HUDEP-2 (cell line): Measurements from ENCODE around the gene SLC9B1.

Experiments
- DNase-seq, 76 experiments: peaks; one replicate each; lab custom pipeline; 2025; ENCODE audit not compliant: unreplicated experiment in 76 of 76; lab: John Stamatoyannopoulos, UW

Gene SLC9B1

GRCh38 chr4:103019308-103020124, at the start of gene SLC9B1:
Gene SLC9B1, minus strand, starts transcription at chr4:103019705. Its CDS starts 27,994 bp downstream, at chr4:102991711.
- DNase-seq: peak; percentile 24 to 96 (median 92)

- DNase-seq: no peak
Measured at GRCh38 chr4:103067841-103068547, 48.5 kb upstream of the SLC9B1 start.

- DNase-seq: no peak
Measured at GRCh38 chr4:103060453-103061148, 41.1 kb upstream of the SLC9B1 start.

- no peak for DNase-seq
Measured at GRCh38 chr4:103054030-103054429, 34.5 kb upstream of the SLC9B1 start.

- DNase-seq: no peak
Measured at GRCh38 chr4:103052779-103053178, 33.3 kb upstream of the SLC9B1 start.

- DNase-seq: no peak
Measured at GRCh38 chr4:103052145-103052544, 32.6 kb upstream of the SLC9B1 start.

GRCh38 chr4:103050736-103051436, 31.4 kb upstream of the SLC9B1 start:
- no peak for DNase-seq

- peak in 42 of 76 experiments; percentile 0 to 67 (median 12) for DNase-seq
Measured at GRCh38 chr4:103046416-103047290, 27.1 kb upstream of the SLC9B1 start.

- DNase-seq: no peak
Measured at GRCh38 chr4:103044183-103044582, 24.7 kb upstream of the SLC9B1 start.

GRCh38 chr4:103036169-103036568, 16.7 kb upstream of the SLC9B1 start:
- no peak for DNase-seq

GRCh38 chr4:103032574-103032973, 13.1 kb upstream of the SLC9B1 start:
- DNase-seq: peak in 59 of 76 experiments; percentile 0 to 55 (median 17)

GRCh38 chr4:103030791-103031190, 11.3 kb upstream of the SLC9B1 start:
- no peak for DNase-seq

GRCh38 chr4:103029300-103029699, 9.8 kb upstream of the SLC9B1 start:
- no peak for DNase-seq

GRCh38 chr4:103026868-103027267, 7.4 kb upstream of the SLC9B1 start:
- DNase-seq: no peak

GRCh38 chr4:103024996-103025395, 5.5 kb upstream of the SLC9B1 start:
- no peak for DNase-seq

GRCh38 chr4:103021120-103021519, 1.6 kb upstream of the SLC9B1 start:
- no peak for DNase-seq

- DNase-seq: peak in 3 of 76 experiments; percentile 4 to 23 (median 13)
Measured at GRCh38 chr4:103018391-103019307, 856 bp downstream of the SLC9B1 start.

- peak in 15 of 76 experiments; percentile 2 to 71 (median 24) for DNase-seq
Measured at GRCh38 chr4:103012551-103012950, 7.0 kb downstream of the SLC9B1 start.

- peak in 32 of 76 experiments; percentile 1 to 87 (median 63) for DNase-seq
Measured at GRCh38 chr4:103012060-103012459, 7.4 kb downstream of the SLC9B1 start.
